ENCODE results near the gene CTNNBL1. TPM values are rescaled to one million over a fixed set of nuclear protein-coding genes. Genes with fewer than 3 reads are reported as not detected.

CTNNBL1 gene
- total and polyA plus RNA-seq, 2 experiments from 2014 or later = 36.3 to 68.7 TPM

- H3K27me3 Mint-ChIP-seq (ENCODE audit: insufficient read depth, low read depth, poor library complexity) = peaks cover 2% of the 10 kb centered on the region
- peaks cover 38% of the 10 kb centered on the region for H3K4me1 Mint-ChIP-seq
- ATAC-seq (peak; percentile 54), DNase-seq (ENCODE audit: low spot score) (no peak)
- 0 out of 2 replicates have a peak overlapping the region, but pooled peaks have one; percentile 39 for H3K27ac ChIP-seq (ENCODE audit: low read depth)
- no peak overlapping the region for H3K4me2 ChIP-seq
- H3K9me2 ChIP-seq (ENCODE audit: insufficient read depth) = no peaks in the 10 kb centered on the region
- H3K27ac Mint-ChIP-seq = no peak overlapping the region
- 0 out of 2 replicates have a peak, but pooled peaks cover 5% of the 10 kb centered on the region for H3K36me3 ChIP-seq (ENCODE audit: insufficient read depth)
- no peaks in the 10 kb centered on the region for H3K36me3 Mint-ChIP-seq (ENCODE audit: low read depth)
- peaks cover 16% of the 10 kb centered on the region; the same call in 1 of the 2 replicates for H3K4me1 ChIP-seq (ENCODE audit: insufficient read depth)
- H4K20me1 ChIP-seq (replicated peaks; ENCODE audit: insufficient read depth) = no peaks in the 10 kb centered on the region
- no peak for TF ChIP-seq POLR2AphosphoS5 (IDR thresholded peaks at IDR 0.05; ENCODE audit: low read depth)
- H3F3A ChIP-seq (replicated peaks; ENCODE audit: low read depth) = no peaks in the 10 kb centered on the region
- no peak overlapping the region for H3K4me3 Mint-ChIP-seq
- H3K4me3 ChIP-seq = no peak overlapping the region
- H3K27me3 ChIP-seq (ENCODE audit: insufficient read depth) = no peaks in the 10 kb centered on the region
- no peaks in the 10 kb centered on the region for H3K79me2 ChIP-seq (replicated peaks; ENCODE audit: insufficient read depth)
- H2AFZ ChIP-seq = no peak overlapping the region
- H3K9me3 Mint-ChIP-seq = no peaks in the 10 kb centered on the region
Observed at GRCh38 chr20:37845241-37845681, 151.4 kb downstream of the CTNNBL1 start.

GRCh38 chr20:37845878-37846277 is 152.0 kb downstream of the CTNNBL1 start:
- Histone ChIP-seq H3K27me3 (ENCODE audit: insufficient read depth) (no peaks in the 10 kb centered on the region), H3K4me1 (ENCODE audit: insufficient read depth) (peaks cover 16% of the 10 kb centered on the region; the same call in 1 of the 2 replicates), H3K4me2 (0 out of 2 replicates have a peak overlapping the region, but pooled peaks have one; percentile 28), H3K36me3 (ENCODE audit: insufficient read depth) (0 out of 2 replicates have a peak, but pooled peaks cover 5% of the 10 kb centered on the region), H3F3A (replicated peaks; ENCODE audit: low read depth) (no peaks in the 10 kb centered on the region), H4K20me1 (replicated peaks; ENCODE audit: insufficient read depth) (no peaks in the 10 kb centered on the region), H3K79me2 (replicated peaks; ENCODE audit: insufficient read depth) (no peaks in the 10 kb centered on the region), H3K27ac (ENCODE audit: low read depth) (no peak overlapping the region), H3K9me2 (ENCODE audit: insufficient read depth) (no peaks in the 10 kb centered on the region), H3K4me3 (no peak overlapping the region), H2AFZ (no peak overlapping the region)
- DNase-seq (ENCODE audit: low spot score) = no peak
- peaks cover 2% of the 10 kb centered on the region for H3K27me3 Mint-ChIP-seq (ENCODE audit: insufficient read depth, low read depth, poor library complexity)
- peak overlapping the region; percentile 77; the same call in 1 of the 2 replicates for H3K27ac Mint-ChIP-seq
- ATAC-seq = no peak; the same call in 1 of the 3 replicates
- no peaks in the 10 kb centered on the region for H3K36me3 Mint-ChIP-seq (ENCODE audit: low read depth)
- no peaks in the 10 kb centered on the region for H3K9me3 Mint-ChIP-seq
- H3K4me3 Mint-ChIP-seq = no peak overlapping the region
- peaks cover 38% of the 10 kb centered on the region for H3K4me1 Mint-ChIP-seq
- no peak for TF ChIP-seq EZH2 (IDR thresholded peaks at IDR 0.05; ENCODE audit: low read depth, unreplicated experiment)
- no peak for TF ChIP-seq ZNF331 (CRISPR knock-in tag; IDR thresholded peaks at IDR 0.05; ENCODE audit: low read depth)
- TF ChIP-seq STAT1 (IDR thresholded peaks at IDR 0.05; ENCODE audit: unreplicated experiment) = no peak
- no peak for TF ChIP-seq REST (IDR thresholded peaks at IDR 0.05; ENCODE audit: unreplicated experiment)
- TF ChIP-seq NANOG (IDR thresholded peaks at IDR 0.05; ENCODE audit: borderline replicate concordance) = no peak
- TF ChIP-seq CTCF (conservative IDR thresholded peaks at IDR 0.05; ENCODE audit: low read depth in 2 of 2) = no peak
- TF ChIP-seq ETS1 (IDR thresholded peaks at IDR 0.05) = no peak
- TF ChIP-seq CREB1 (CRISPR knock-in tag; IDR thresholded peaks at IDR 0.05; ENCODE audit: low read depth) = no peak
- TF ChIP-seq EZH2phosphoT487 (IDR thresholded peaks at IDR 0.05; ENCODE audit: unreplicated experiment) = no peak
- TF ChIP-seq ZNF114 (CRISPR knock-in tag; IDR thresholded peaks at IDR 0.05) = no peak
- TF ChIP-seq JUNB (IDR thresholded peaks at IDR 0.05; ENCODE audit: unreplicated experiment) = no peak

All from GM23338 (cell line).